ENCODE data around the gene MAN1B1.

MAN1B1 gene

GRCh38 chr9:137068539-137069507 lies 18.0 kb upstream of the MAN1B1 start:
- no peak for DNase-seq (ENCODE audit: low read depth in 1 of 2, low spot score in 1 of 2)

- DNase-seq (ENCODE audit: low read depth in 1 of 2, low spot score in 1 of 2), result no peak
These were observed 17.2 kb upstream of the MAN1B1 start for GRCh38 chr9:137069508-137070091.

GRCh38 chr9:137070201-137070905 lies 16.4 kb upstream of the MAN1B1 start, which contains the start of gene SAPCD2:
SAPCD2 (minus strand) TSS chr9:137070557; CDS start chr9:137070460, 97 bp downstream.
- peak; percentile 65 to 69 for DNase-seq (ENCODE audit: low read depth in 1 of 2, low spot score in 1 of 2)

GRCh38 chr9:137070906-137071275 lies 15.9 kb upstream of the MAN1B1 start:
- no peak for DNase-seq (ENCODE audit: low read depth in 1 of 2, low spot score in 1 of 2)

- no peak for DNase-seq (ENCODE audit: low read depth in 1 of 2, low spot score in 1 of 2)
These were observed 15.5 kb upstream of the MAN1B1 start for GRCh38 chr9:137071282-137071681.

GRCh38 chr9:137073992-137074399 lies 12.8 kb upstream of the MAN1B1 start:
- no peak for DNase-seq (ENCODE audit: low read depth in 1 of 2, low spot score in 1 of 2)

GRCh38 chr9:137074657-137075274 lies 12.0 kb upstream of the MAN1B1 start:
- DNase-seq (ENCODE audit: low read depth in 1 of 2, low spot score in 1 of 2), result no peak

- DNase-seq (ENCODE audit: low read depth in 1 of 2, low spot score in 1 of 2), result no peak
These were observed 11.5 kb upstream of the MAN1B1 start for GRCh38 chr9:137075275-137075775.

- DNase-seq (ENCODE audit: low read depth in 1 of 2, low spot score in 1 of 2), result no peak
These were observed 10.2 kb upstream of the MAN1B1 start for GRCh38 chr9:137076636-137077009.

- peak in 1 of 2 donors; percentile 15 for DNase-seq (ENCODE audit: low read depth in 1 of 2, low spot score in 1 of 2)
These were observed 9.6 kb upstream of the MAN1B1 start, which contains the start of gene UAP1L1 for GRCh38 chr9:137077010-137077747. UAP1L1 (plus strand) TSS chr9:137077517; CDS start chr9:137077533, 16 bp downstream.

GRCh38 chr9:137077758-137078693 lies 8.8 kb upstream of the MAN1B1 start:
- DNase-seq (ENCODE audit: low read depth in 1 of 2, low spot score in 1 of 2), result peak in 1 of 2 donors; percentile 15

GRCh38 chr9:137078701-137079400 lies 7.9 kb upstream of the MAN1B1 start:
- DNase-seq (ENCODE audit: low read depth in 1 of 2, low spot score in 1 of 2), result no peak

- no peak for DNase-seq (ENCODE audit: low read depth in 1 of 2, low spot score in 1 of 2)
These were observed 7.4 kb upstream of the MAN1B1 start for GRCh38 chr9:137079401-137079787.

GRCh38 chr9:137080260-137081122 lies 6.3 kb upstream of the MAN1B1 start:
- DNase-seq (ENCODE audit: low read depth in 1 of 2, low spot score in 1 of 2), result no peak

- DNase-seq (ENCODE audit: low read depth in 1 of 2, low spot score in 1 of 2), result no peak
These were observed 4.4 kb upstream of the MAN1B1 start for GRCh38 chr9:137082222-137082924.

GRCh38 chr9:137082925-137083290 lies 3.9 kb upstream of the MAN1B1 start:
- no peak for DNase-seq (ENCODE audit: low read depth in 1 of 2, low spot score in 1 of 2)

GRCh38 chr9:137083394-137084004 lies 3.3 kb upstream of the MAN1B1 start:
- no peak for DNase-seq (ENCODE audit: low read depth in 1 of 2, low spot score in 1 of 2)
